Vagina (tissue), 2 donors: ENCODE results near the gene OR10J4.

Source experiments
- POLR2A ChIP-seq, 2 donors: fragments of 450-650 bp; IDR thresholded peaks; one replicate each; pipeline ENCODE4 v1.6.1; 2017; ENCODE audit warnings: antibody characterized with exemption in 2 of 2, mild to moderate bottlenecking in 2 of 2, moderate library complexity in 2 of 2
- TF ChIP-seq, protein P1 (sequence below), 3 experiments: fragments of 450-650 bp in 2 of 3; fragments of 200-600 bp in 1 of 3; sonication (generic) in 1 of 3; IDR thresholded peaks; one replicate each; pipeline ENCODE4 v1.5.1; 2017 to 2019; ENCODE audit warnings: antibody characterized with exemption in 3 of 3, mild to moderate bottlenecking in 2 of 3, moderate library complexity in 2 of 3

DNA sequence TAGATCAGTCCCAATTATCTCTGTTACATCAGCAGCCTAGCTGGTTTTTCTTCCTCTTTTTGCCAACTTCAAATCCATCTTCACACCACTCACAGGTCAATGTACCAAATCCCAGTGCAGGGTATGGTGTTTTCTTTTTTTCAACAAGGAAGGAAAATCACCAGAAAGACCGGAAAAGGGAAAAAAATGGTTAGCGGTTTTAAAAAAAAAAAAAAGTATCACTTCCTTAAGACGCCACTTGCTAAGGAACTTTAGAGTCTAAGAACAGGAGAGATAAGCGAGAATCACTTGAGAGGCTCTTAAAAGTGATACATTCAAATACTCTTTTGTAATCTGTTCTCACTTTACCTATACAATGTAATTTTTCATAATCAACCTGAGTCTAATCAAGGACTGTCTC, 4.5 kb downstream of the OR10J4 start:
- TF ChIP-seq, protein P1, sequence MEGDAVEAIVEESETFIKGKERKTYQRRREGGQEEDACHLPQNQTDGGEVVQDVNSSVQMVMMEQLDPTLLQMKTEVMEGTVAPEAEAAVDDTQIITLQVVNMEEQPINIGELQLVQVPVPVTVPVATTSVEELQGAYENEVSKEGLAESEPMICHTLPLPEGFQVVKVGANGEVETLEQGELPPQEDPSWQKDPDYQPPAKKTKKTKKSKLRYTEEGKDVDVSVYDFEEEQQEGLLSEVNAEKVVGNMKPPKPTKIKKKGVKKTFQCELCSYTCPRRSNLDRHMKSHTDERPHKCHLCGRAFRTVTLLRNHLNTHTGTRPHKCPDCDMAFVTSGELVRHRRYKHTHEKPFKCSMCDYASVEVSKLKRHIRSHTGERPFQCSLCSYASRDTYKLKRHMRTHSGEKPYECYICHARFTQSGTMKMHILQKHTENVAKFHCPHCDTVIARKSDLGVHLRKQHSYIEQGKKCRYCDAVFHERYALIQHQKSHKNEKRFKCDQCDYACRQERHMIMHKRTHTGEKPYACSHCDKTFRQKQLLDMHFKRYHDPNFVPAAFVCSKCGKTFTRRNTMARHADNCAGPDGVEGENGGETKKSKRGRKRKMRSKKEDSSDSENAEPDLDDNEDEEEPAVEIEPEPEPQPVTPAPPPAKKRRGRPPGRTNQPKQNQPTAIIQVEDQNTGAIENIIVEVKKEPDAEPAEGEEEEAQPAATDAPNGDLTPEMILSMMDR (IDR thresholded peaks at IDR 0.05) = no peak
- no peak for TF ChIP-seq POLR2A (IDR thresholded peaks at IDR 0.05)
